ENCODE results near the gene PDGFRB. TPM values are rescaled to one million over a fixed set of nuclear protein-coding genes. Genes with fewer than 3 reads are reported as not detected.
A peak's percentile ranks its signal among the peaks of the same experiment; 100 is the strongest.

PDGFRB gene
- total and polyA plus RNA-seq, 10 of the 15 experiments (the other 5 are each of a cell fraction or from before 2014, with no cell fraction given): 0.02 to 3.0 (median 1.0) TPM

GRCh38 chr5:150182774-150183173 lies 27.1 kb upstream of the PDGFRB start:
- in situ Hi-C loops (cut with MboI) (no loop called here), intact Hi-C loops (cut with micrococcal nuclease; ENCODE audit: unreplicated experiment) (no loop called here)
- no peak for ATAC-seq
- no peaks in the 10 kb centered on the region for H4K20me1 ChIP-seq (ENCODE audit: control insufficient read depth, insufficient read depth)
- no peaks in the 10 kb centered on the region for H3K36me3 ChIP-seq (ENCODE audit: control insufficient read depth in 2 of 2, insufficient read depth in 2 of 2, low read length in 1 of 2)
- FAIRE-seq: no peak
- no peak overlapping the region for H3K4me3 ChIP-seq
- H2AFZ ChIP-seq (ENCODE audit: control insufficient read depth, low read depth, low read length): no peak overlapping the region
- BruUV-seq (replicated peaks): no TSS peak
- POLR2A ChIA-PET: no interaction called here
- H3K9me3 ChIP-seq (replicated peaks; ENCODE audit: control insufficient read depth, insufficient read depth, low read length): no peaks in the 10 kb centered on the region
- SMC1A ChIA-PET (ENCODE audit: uncharacterized antibody, unreplicated experiment): interaction anchor here (2.1 kb wide), 1 partner anchor 10 kb away, joined by 7 read pairs; no protein-coding TSS in a partner anchor
- H3K4me1 ChIP-seq (ENCODE audit: control insufficient read depth, insufficient read depth, low read length): no peaks in the 10 kb centered on the region
- CTCF ChIA-PET: no interaction called here
- no peak for TF ChIP-seq TCF3 (IDR thresholded peaks at IDR 0.05; ENCODE audit: borderline replicate concordance, insufficient read depth, low read depth, low read length)
- 0 out of 2 replicates have a peak, but pooled peaks have one; percentile 49 for TF ChIP-seq SMARCA5 (IDR thresholded peaks at IDR 0.05)
- no peak overlapping the region for H3K4me2 ChIP-seq (ENCODE audit: control insufficient read depth, insufficient read depth)
- no peak overlapping the region for H3K9ac ChIP-seq (ENCODE audit: control insufficient read depth, insufficient read depth, low read length)
- no peak overlapping the region for H3K27ac ChIP-seq (ENCODE audit: control insufficient read depth, insufficient read depth)
- no peaks in the 10 kb centered on the region; a peak in 1 of 4 replicates for H3K27me3 ChIP-seq (replicated peaks in 1 of 2; ENCODE audit: control insufficient read depth in 2 of 2, insufficient read depth in 2 of 2, low read length in 1 of 2)
- WGBS (ENCODE audit: insufficient coverage, insufficient replicate concordance, low lambda C conversion rate, missing lambda C conversion rate): 58% methylated on average over 10 of the region's 10 CpGs
- no peak for DNase-seq (ENCODE audit: low read depth, low spot score)
- H3K79me2 ChIP-seq (ENCODE audit: control insufficient read depth, insufficient read depth, low read length): no peaks in the 10 kb centered on the region
- RAD21 ChIA-PET (ENCODE audit: unreplicated experiment): no interaction called here

- WGBS (ENCODE audit: insufficient coverage, insufficient replicate concordance, low lambda C conversion rate, missing lambda C conversion rate): 16% methylated on average over 9 of the region's 9 CpGs
- intact Hi-C loops (cut with micrococcal nuclease; ENCODE audit: unreplicated experiment) (no loop called here), in situ Hi-C loops (cut with MboI) (no loop called here)
- H3K27me3 ChIP-seq (replicated peaks in 1 of 2; ENCODE audit: control insufficient read depth in 2 of 2, insufficient read depth in 2 of 2, low read length in 1 of 2): no peaks in the 10 kb centered on the region; a peak in 1 of 4 replicates
- no peak overlapping the region for H3K9ac ChIP-seq (ENCODE audit: control insufficient read depth, insufficient read depth, low read length)
- H4K20me1 ChIP-seq (ENCODE audit: control insufficient read depth, insufficient read depth): no peaks in the 10 kb centered on the region
- H3K4me2 ChIP-seq (ENCODE audit: control insufficient read depth, insufficient read depth): no peak overlapping the region
- H3K27ac ChIP-seq (ENCODE audit: control insufficient read depth, insufficient read depth): no peak overlapping the region
- H3K4me1 ChIP-seq (ENCODE audit: control insufficient read depth, insufficient read depth, low read length): no peaks in the 10 kb centered on the region
- no peak overlapping the region for H2AFZ ChIP-seq (ENCODE audit: control insufficient read depth, low read depth, low read length)
- H3K36me3 ChIP-seq (ENCODE audit: control insufficient read depth in 2 of 2, insufficient read depth in 2 of 2, low read length in 1 of 2): no peaks in the 10 kb centered on the region
- no peak for FAIRE-seq
- no peak for DNase-seq (ENCODE audit: low read depth, low spot score)
- RAD21 ChIA-PET (ENCODE audit: unreplicated experiment): no interaction called here
- H3K79me2 ChIP-seq (ENCODE audit: control insufficient read depth, insufficient read depth, low read length): no peaks in the 10 kb centered on the region
- SMC1A ChIA-PET (ENCODE audit: uncharacterized antibody, unreplicated experiment): interaction anchor here (0.6 to 2.1 kb wide), 3 partner anchors 9 to 865 kb away, joined by 3 to 7 read pairs (median 4); no protein-coding TSS in a partner anchor
- no peak for ATAC-seq
- POLR2A ChIA-PET: no interaction called here
- CTCF ChIA-PET: no interaction called here
- H3K9me3 ChIP-seq (replicated peaks; ENCODE audit: control insufficient read depth, insufficient read depth, low read length): no peaks in the 10 kb centered on the region
- no TSS peak for BruUV-seq (replicated peaks)
- no peak overlapping the region for H3K4me3 ChIP-seq
- TF ChIP-seq BCL11A (IDR thresholded peaks at IDR 0.05; ENCODE audit: low read depth, low read length) (no peak), RBBP5 (conservative IDR thresholded peaks at IDR 0.05) (no peak), MAX (IDR thresholded peaks at IDR 0.05; ENCODE audit: low read depth, low read length) (no peak), KDM1A (IDR thresholded peaks at IDR 0.05; ENCODE audit: borderline replicate concordance) (no peak), RCOR1 (conservative IDR thresholded peaks at IDR 0.05; ENCODE audit: low read depth, low read length) (no peak), ZNF384 (IDR thresholded peaks at IDR 0.05; ENCODE audit: borderline replicate concordance, low read depth, low read length) (no peak), PRDM15 (CRISPR knock-in tag; IDR thresholded peaks at IDR 0.05) (no peak), E2F8 (IDR thresholded peaks at IDR 0.05; ENCODE audit: low read depth, partially characterized antibody) (no peak)
These were observed 26.3 kb upstream of the PDGFRB start for GRCh38 chr5:150181766-150182545.
